Measurements from ENCODE around the gene MAP3K12. TPM values are rescaled to one million over a fixed set of nuclear protein-coding genes. Genes with fewer than 3 reads are reported as not detected.

MAP3K12 gene
- polyA plus RNA-seq, 1 donor from 2014 or later: 82.0 TPM

DNA sequence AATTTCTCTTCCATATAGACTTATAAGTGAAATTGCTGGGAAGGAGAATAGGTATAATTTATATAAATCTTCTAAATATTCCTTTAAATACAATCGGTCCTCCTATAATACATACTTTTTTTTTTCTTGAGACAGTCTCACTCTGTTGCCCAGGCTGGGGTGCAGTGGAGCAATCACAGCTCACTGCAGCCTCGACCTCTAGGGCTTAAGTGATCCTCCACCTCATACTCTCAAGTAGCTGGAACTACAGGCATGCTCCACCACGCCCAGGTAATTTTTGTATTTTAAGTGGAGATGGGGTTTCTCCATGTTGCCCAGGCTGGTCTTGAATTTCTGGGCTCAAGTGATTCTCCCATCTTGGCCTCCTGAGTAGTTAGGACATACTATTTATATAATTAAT, 37.7 kb upstream of the MAP3K12 start:
- no peaks in the 10 kb centered on the region for H3K27me3 ChIP-seq (ENCODE audit: insufficient read depth, low read depth, low read length)
- no peak overlapping the region for H3K27ac ChIP-seq (ENCODE audit: low read length)
- H3K9ac ChIP-seq (ENCODE audit: low read length): no peak overlapping the region
- H3K9me3 ChIP-seq (ENCODE audit: low read length): no peaks in the 10 kb centered on the region
- H2AFZ ChIP-seq (ENCODE audit: low read depth, low read length): no peak overlapping the region
- no peaks in the 10 kb centered on the region for H3K9me2 ChIP-seq (ENCODE audit: insufficient read depth, low read length)
- H3K4me3 ChIP-seq (ENCODE audit: low read length): no peak overlapping the region
- no peaks in the 10 kb centered on the region for H3K79me2 ChIP-seq (replicated peaks; ENCODE audit: insufficient read depth, low read length)
- H3K36me3 ChIP-seq (ENCODE audit: insufficient read depth, low read length): peaks cover 6% of the 10 kb centered on the region
- no peaks in the 10 kb centered on the region for H3F3A ChIP-seq (ENCODE audit: insufficient read depth, low read length, poor library complexity, severe bottlenecking)
- no peak overlapping the region for H3K4me2 ChIP-seq (ENCODE audit: low read length)
- TF ChIP-seq RAD21 (conservative IDR thresholded peaks at IDR 0.05): no peak
- no peak for TF ChIP-seq MXI1 (conservative IDR thresholded peaks at IDR 0.05; ENCODE audit: poor library complexity, severe bottlenecking)
- no peaks in the 10 kb centered on the region for H4K20me1 ChIP-seq (ENCODE audit: insufficient read depth)

DNA sequence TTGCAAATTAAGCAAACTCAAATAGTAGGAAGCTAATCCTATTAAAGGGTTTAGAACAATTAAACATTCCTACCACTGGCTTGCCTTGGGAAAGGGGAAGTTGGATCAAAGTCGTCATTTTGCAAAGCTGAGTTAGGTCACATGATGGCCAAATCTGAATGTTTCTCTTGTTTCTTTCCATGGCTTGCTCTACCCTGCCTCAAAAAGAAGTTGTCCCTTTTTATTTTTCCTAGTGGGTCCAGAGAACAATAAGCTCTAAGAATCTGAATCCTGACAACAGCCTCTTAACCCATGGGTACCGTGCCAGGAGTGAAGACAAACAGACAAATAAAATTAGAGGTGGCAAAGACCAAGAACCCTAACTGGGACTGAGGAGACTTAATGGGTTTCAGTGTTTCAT, 34.2 kb upstream of the MAP3K12 start:
- H3K36me3 ChIP-seq (ENCODE audit: insufficient read depth, low read length): peaks cover 6% of the 10 kb centered on the region
- no peaks in the 10 kb centered on the region for H3K27me3 ChIP-seq (ENCODE audit: insufficient read depth, low read depth, low read length)
- no peak overlapping the region for H2AFZ ChIP-seq (ENCODE audit: low read depth, low read length)
- H3K9me3 ChIP-seq (ENCODE audit: low read length): no peaks in the 10 kb centered on the region
- TF ChIP-seq TAF1 (IDR thresholded peaks at IDR 0.05; ENCODE audit: low read depth): no peak
- no peak for TF ChIP-seq RAD21 (conservative IDR thresholded peaks at IDR 0.05)
- TF ChIP-seq SMC3 (conservative IDR thresholded peaks at IDR 0.05; ENCODE audit: poor library complexity): no peak
- no peak for TF ChIP-seq MXI1 (conservative IDR thresholded peaks at IDR 0.05; ENCODE audit: poor library complexity, severe bottlenecking)
- TF ChIP-seq EP300 (conservative IDR thresholded peaks at IDR 0.05; ENCODE audit: poor library complexity, severe bottlenecking): no peak
- TF ChIP-seq EZH2 (IDR thresholded peaks at IDR 0.05; ENCODE audit: borderline replicate concordance, insufficient read depth, low read length, poor library complexity, severe bottlenecking): no peak
- no peak for TF ChIP-seq POLR2AphosphoS5 (IDR thresholded peaks at IDR 0.05)
- TF ChIP-seq, protein P1, sequence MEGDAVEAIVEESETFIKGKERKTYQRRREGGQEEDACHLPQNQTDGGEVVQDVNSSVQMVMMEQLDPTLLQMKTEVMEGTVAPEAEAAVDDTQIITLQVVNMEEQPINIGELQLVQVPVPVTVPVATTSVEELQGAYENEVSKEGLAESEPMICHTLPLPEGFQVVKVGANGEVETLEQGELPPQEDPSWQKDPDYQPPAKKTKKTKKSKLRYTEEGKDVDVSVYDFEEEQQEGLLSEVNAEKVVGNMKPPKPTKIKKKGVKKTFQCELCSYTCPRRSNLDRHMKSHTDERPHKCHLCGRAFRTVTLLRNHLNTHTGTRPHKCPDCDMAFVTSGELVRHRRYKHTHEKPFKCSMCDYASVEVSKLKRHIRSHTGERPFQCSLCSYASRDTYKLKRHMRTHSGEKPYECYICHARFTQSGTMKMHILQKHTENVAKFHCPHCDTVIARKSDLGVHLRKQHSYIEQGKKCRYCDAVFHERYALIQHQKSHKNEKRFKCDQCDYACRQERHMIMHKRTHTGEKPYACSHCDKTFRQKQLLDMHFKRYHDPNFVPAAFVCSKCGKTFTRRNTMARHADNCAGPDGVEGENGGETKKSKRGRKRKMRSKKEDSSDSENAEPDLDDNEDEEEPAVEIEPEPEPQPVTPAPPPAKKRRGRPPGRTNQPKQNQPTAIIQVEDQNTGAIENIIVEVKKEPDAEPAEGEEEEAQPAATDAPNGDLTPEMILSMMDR (IDR thresholded peaks at IDR 0.05; ENCODE audit: poor library complexity, severe bottlenecking): no peak
- TF ChIP-seq, protein P2, sequence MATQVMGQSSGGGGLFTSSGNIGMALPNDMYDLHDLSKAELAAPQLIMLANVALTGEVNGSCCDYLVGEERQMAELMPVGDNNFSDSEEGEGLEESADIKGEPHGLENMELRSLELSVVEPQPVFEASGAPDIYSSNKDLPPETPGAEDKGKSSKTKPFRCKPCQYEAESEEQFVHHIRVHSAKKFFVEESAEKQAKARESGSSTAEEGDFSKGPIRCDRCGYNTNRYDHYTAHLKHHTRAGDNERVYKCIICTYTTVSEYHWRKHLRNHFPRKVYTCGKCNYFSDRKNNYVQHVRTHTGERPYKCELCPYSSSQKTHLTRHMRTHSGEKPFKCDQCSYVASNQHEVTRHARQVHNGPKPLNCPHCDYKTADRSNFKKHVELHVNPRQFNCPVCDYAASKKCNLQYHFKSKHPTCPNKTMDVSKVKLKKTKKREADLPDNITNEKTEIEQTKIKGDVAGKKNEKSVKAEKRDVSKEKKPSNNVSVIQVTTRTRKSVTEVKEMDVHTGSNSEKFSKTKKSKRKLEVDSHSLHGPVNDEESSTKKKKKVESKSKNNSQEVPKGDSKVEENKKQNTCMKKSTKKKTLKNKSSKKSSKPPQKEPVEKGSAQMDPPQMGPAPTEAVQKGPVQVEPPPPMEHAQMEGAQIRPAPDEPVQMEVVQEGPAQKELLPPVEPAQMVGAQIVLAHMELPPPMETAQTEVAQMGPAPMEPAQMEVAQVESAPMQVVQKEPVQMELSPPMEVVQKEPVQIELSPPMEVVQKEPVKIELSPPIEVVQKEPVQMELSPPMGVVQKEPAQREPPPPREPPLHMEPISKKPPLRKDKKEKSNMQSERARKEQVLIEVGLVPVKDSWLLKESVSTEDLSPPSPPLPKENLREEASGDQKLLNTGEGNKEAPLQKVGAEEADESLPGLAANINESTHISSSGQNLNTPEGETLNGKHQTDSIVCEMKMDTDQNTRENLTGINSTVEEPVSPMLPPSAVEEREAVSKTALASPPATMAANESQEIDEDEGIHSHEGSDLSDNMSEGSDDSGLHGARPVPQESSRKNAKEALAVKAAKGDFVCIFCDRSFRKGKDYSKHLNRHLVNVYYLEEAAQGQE (IDR thresholded peaks at IDR 0.05; ENCODE audit: borderline replicate concordance): no peak
- H4K20me1 ChIP-seq (ENCODE audit: insufficient read depth): no peaks in the 10 kb centered on the region
- H3K9ac ChIP-seq (ENCODE audit: low read length): no peak overlapping the region
- no peaks in the 10 kb centered on the region for H3K79me2 ChIP-seq (replicated peaks; ENCODE audit: insufficient read depth, low read length)
- no peaks in the 10 kb centered on the region for H3F3A ChIP-seq (ENCODE audit: insufficient read depth, low read length, poor library complexity, severe bottlenecking)
- no peak overlapping the region for H3K4me2 ChIP-seq (ENCODE audit: low read length)
- H3K4me3 ChIP-seq (ENCODE audit: low read length): no peak overlapping the region
- H3K27ac ChIP-seq (ENCODE audit: low read length): no peak overlapping the region
- no peaks in the 10 kb centered on the region for H3K9me2 ChIP-seq (ENCODE audit: insufficient read depth, low read length)

All from neural cell (in vitro differentiated cells).